ENCODE measurements around the gene PHAF1. TPM values are rescaled to one million over a fixed set of nuclear protein-coding genes. Genes with fewer than 3 reads are reported as not detected.
"Not testable (repeated sequence)": the region's sequence is repeated elsewhere in the genome, so short reads cannot be mapped to it uniquely, and the experiment has no call there.

Gene PHAF1
- polyA plus RNA-seq, 4 donors, result 21.1 to 24.2 (median 22.5) TPM

- no peak for DNase-seq (ENCODE audit: low read depth in 4 of 4, low spot score in 3 of 4)
Observed at GRCh38 chr16:67104061-67104460, 5.7 kb upstream of the PHAF1 start.

- DNase-seq (ENCODE audit: low read depth in 4 of 4, low spot score in 3 of 4), result no peak
Observed at GRCh38 chr16:67104845-67105244, 4.9 kb upstream of the PHAF1 start.

- no peak for DNase-seq (ENCODE audit: low read depth in 4 of 4, low spot score in 3 of 4)
Observed at GRCh38 chr16:67105246-67105645, 4.5 kb upstream of the PHAF1 start.

GRCh38 chr16:67105881-67106280 lies 3.9 kb upstream of the PHAF1 start:
- no peak for DNase-seq (ENCODE audit: low read depth in 4 of 4, low spot score in 3 of 4)

- DNase-seq (ENCODE audit: low read depth in 4 of 4, low spot score in 3 of 4), result no peak
Observed at GRCh38 chr16:67108489-67108888, 1.3 kb upstream of the PHAF1 start.

- DNase-seq (ENCODE audit: low read depth in 4 of 4, low spot score in 3 of 4), result no peak
Observed at GRCh38 chr16:67108931-67109406, 772 bp upstream of the PHAF1 start.

GRCh38 chr16:67111951-67112444 lies 2.3 kb downstream of the PHAF1 start:
- DNase-seq (ENCODE audit: low read depth in 4 of 4, low spot score in 3 of 4), result no peak

GRCh38 chr16:67112591-67113399 lies 3.1 kb downstream of the PHAF1 start:
- DNase-seq (ENCODE audit: low read depth in 4 of 4, low spot score in 3 of 4), result no peak

- DNase-seq (ENCODE audit: low read depth in 4 of 4, low spot score in 3 of 4), result no peak
Observed at GRCh38 chr16:67114793-67115192, 5.1 kb downstream of the PHAF1 start.

- no peak for DNase-seq (ENCODE audit: low read depth in 4 of 4, low spot score in 3 of 4)
Observed at GRCh38 chr16:67115639-67116038, 5.9 kb downstream of the PHAF1 start.

GRCh38 chr16:67116388-67117311 lies 6.9 kb downstream of the PHAF1 start:
- no peak for DNase-seq (ENCODE audit: low read depth in 4 of 4, low spot score in 3 of 4)

GRCh38 chr16:67117716-67118115 lies 8.0 kb downstream of the PHAF1 start:
- no peak for DNase-seq (ENCODE audit: low read depth in 4 of 4, low spot score in 3 of 4)

- no peak for DNase-seq (ENCODE audit: low read depth in 4 of 4, low spot score in 3 of 4)
Observed at GRCh38 chr16:67120025-67120424, 10.3 kb downstream of the PHAF1 start.

- DNase-seq (ENCODE audit: low read depth in 4 of 4, low spot score in 3 of 4), result not testable (repeated sequence)
Observed at GRCh38 chr16:67122799-67123198, 13.1 kb downstream of the PHAF1 start.

GRCh38 chr16:67128417-67128816 lies 18.7 kb downstream of the PHAF1 start:
- no peak for DNase-seq (ENCODE audit: low read depth in 4 of 4, low spot score in 3 of 4)

GRCh38 chr16:67128887-67129286 lies 19.1 kb downstream of the PHAF1 start:
- no peak for DNase-seq (ENCODE audit: low read depth in 4 of 4, low spot score in 3 of 4)

GRCh38 chr16:67129422-67129821 lies 19.7 kb downstream of the PHAF1 start:
- no peak for DNase-seq (ENCODE audit: low read depth in 4 of 4, low spot score in 3 of 4)

- DNase-seq (ENCODE audit: low read depth in 4 of 4, low spot score in 3 of 4), result no peak
Observed at GRCh38 chr16:67137605-67138004, 27.9 kb downstream of the PHAF1 start.

GRCh38 chr16:67141391-67141790 lies 31.6 kb downstream of the PHAF1 start:
- no peak for DNase-seq (ENCODE audit: low read depth in 4 of 4, low spot score in 3 of 4)

GRCh38 chr16:67142342-67142741 lies 32.6 kb downstream of the PHAF1 start:
- DNase-seq (ENCODE audit: low read depth in 4 of 4, low spot score in 3 of 4), result no peak

- no peak for DNase-seq (ENCODE audit: low read depth in 4 of 4, low spot score in 3 of 4)
Observed at GRCh38 chr16:67144943-67145342, 35.2 kb downstream of the PHAF1 start.

Data from right renal pelvis (tissue), 4 donors.